HG03060 (cell line): Measurements from ENCODE around the gene MARCHF9.
"Not testable (repeated sequence)": the region's sequence is repeated elsewhere in the genome, so short reads cannot be mapped to it uniquely, and the experiment has no call there.

Experiments used
- ATAC-seq: cut with Tn5 transposase; IDR thresholded peaks from one replicate; pipeline ENCODE4 v1.9.1; 2021; ENCODE audit warnings: low read depth, moderate number of reproducible peaks; ENCODE audit not compliant: unreplicated experiment

Gene MARCHF9

GRCh38 chr12:57754411-57755193, at the start of gene MARCHF9:
Gene MARCHF9, plus strand, starts transcription at chr12:57755103. Its CDS starts 426 bp downstream, at chr12:57755529.
- ATAC-seq: no peak

- ATAC-seq: no peak
These were observed 47.7 kb upstream of the MARCHF9 start for GRCh38 chr12:57707250-57707649.

- ATAC-seq: no peak
These were observed 46.6 kb upstream of the MARCHF9 start for GRCh38 chr12:57708296-57708695.

GRCh38 chr12:57712701-57713100, 42.2 kb upstream of the MARCHF9 start:
- ATAC-seq: no peak

GRCh38 chr12:57713209-57713608, 41.7 kb upstream of the MARCHF9 start:
- ATAC-seq: no peak

- ATAC-seq: not testable (repeated sequence)
These were observed 39.7 kb upstream of the MARCHF9 start for GRCh38 chr12:57715036-57715748.

- ATAC-seq: no peak
These were observed 39.1 kb upstream of the MARCHF9 start for GRCh38 chr12:57715786-57716185.

- ATAC-seq: no peak
These were observed 38.6 kb upstream of the MARCHF9 start for GRCh38 chr12:57716305-57716704.

DNA sequence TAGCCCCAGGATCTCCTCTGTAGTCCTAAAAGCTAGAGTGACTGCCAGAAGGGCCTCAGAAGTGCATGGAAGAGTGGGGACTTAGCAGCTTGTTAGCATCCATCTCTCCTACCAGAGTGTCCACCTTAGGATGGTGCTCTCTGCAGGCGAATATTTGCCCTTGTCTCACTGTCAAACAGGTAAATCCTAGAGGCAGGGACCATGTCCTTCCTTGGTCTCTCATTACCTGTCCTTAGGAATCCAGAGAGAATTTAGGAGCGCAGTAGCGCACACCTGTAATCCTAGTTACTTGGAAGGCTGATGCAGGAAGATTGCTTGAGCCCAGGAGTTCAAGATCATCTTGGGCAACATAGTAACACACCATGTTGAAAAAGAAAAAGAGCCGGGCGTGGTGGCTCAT, 37.8 kb upstream of the MARCHF9 start:
- no peak for ATAC-seq

DNA sequence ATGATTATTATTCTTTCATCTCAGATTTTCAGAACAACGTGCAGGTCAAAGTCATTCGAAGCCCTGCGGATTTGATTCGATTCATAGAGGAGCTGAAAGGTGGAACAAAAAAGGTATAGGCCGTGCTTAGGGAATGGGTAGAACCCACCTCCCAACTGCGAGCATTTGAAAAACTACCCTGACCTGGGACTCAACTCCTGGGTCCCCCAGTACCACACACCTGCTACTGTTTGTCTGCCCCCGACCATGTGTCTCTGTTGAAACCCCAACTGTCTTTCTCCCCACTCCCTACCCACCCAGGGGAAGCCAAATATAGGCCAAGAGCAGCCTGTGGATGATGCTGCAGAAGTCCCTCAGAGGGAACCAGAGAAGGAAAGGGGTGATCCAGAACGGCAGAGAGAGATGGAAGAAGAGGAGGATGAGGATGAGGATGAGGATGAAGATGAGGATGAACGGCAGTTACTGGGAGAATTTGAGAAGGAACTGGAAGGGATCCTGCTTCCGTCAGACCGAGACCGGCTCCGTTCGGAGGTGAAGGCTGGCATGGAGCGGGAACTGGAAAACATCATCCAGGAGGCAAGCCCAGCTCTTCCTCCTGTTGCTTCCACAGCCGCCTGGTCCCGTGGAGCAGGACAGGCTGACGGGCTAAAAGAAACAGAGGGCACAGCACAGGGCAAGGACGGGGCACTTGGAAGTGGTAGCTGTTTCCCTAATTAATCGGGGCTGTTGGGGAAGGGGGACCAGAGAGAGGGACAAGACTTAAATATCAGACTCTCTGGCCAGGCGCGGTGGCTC, 36.9 kb upstream of the MARCHF9 start:
- no peak for ATAC-seq

- no peak for ATAC-seq
These were observed 36.0 kb upstream of the MARCHF9 start for GRCh38 chr12:57718641-57719528.

DNA sequence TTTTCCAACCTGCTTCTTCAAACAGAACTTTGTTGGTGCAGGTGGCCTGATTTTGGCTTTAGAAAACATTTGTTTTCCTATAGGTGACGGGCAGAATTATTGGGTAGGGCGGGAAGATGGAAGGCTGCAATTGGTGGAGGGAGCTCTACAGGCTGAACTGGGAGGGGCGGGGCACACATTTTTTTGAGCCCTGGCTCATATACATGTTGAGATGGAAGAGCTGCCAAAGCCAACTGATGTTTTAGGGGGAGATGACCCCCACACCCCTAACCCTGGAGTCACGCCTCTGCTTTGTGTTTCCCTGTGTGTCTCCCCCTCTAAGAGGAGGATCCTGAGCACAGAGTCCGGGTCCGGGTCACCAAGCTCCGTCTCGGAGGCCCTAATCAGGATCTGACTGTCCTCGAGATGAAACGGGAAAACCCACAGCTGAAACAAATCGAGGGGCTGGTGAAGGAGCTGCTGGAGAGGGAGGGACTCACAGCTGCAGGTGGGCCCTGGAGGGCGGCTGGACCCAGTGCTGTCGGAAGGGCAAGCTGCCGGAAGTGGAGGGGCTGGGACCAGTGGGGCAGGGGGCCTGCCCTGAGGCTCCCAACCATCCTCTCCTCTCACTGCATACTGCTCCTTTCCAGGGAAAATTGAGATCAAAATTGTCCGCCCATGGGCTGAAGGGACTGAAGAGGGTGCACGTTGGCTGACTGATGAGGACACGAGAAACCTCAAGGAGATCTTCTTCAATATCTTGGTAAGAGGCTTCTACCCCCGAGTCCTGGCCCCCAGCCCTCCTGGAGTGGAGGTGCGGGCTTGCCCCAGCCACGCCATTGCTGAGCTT, 34.9 kb upstream of the MARCHF9 start:
- ATAC-seq: no peak

GRCh38 chr12:57720606-57721595, 34.0 kb upstream of the MARCHF9 start:
- ATAC-seq: no peak

GRCh38 chr12:57721846-57722608, 32.9 kb upstream of the MARCHF9 start:
- not testable (repeated sequence) for ATAC-seq

GRCh38 chr12:57722716-57723629, 31.9 kb upstream of the MARCHF9 start:
- ATAC-seq: no peak

- ATAC-seq: no peak
These were observed 31.3 kb upstream of the MARCHF9 start for GRCh38 chr12:57723630-57723962.
